ENCODE results near the gene SPATA21. TPM values are rescaled to one million over a fixed set of nuclear protein-coding genes. Genes with fewer than 3 reads are reported as not detected.

SPATA21 gene
- polyA plus RNA-seq, 1 donor from 2014 or later = 0.15 TPM

GRCh38 chr1:16376971-16377370, 60.3 kb downstream of the SPATA21 start:
- Histone ChIP-seq H3K4me2 (ENCODE audit: low read length) (no peak overlapping the region), H3K9me2 (ENCODE audit: insufficient read depth, low read length) (no peaks in the 10 kb centered on the region), H3K79me2 (replicated peaks; ENCODE audit: insufficient read depth, low read length) (peaks cover 66% of the 10 kb centered on the region), H4K20me1 (ENCODE audit: insufficient read depth) (no peaks in the 10 kb centered on the region), H2AFZ (ENCODE audit: low read depth, low read length) (no peak overlapping the region), H3K9ac (ENCODE audit: low read length) (no peak overlapping the region), H3K27me3 (ENCODE audit: insufficient read depth, low read depth, low read length) (no peaks in the 10 kb centered on the region), H3K4me3 (ENCODE audit: low read length) (no peak overlapping the region), H3K27ac (ENCODE audit: low read length) (no peak overlapping the region), H3K9me3 (ENCODE audit: low read length) (no peaks in the 10 kb centered on the region), H3F3A (ENCODE audit: insufficient read depth, low read length, poor library complexity, severe bottlenecking) (no peaks in the 10 kb centered on the region), H3K36me3 (ENCODE audit: insufficient read depth, low read length) (no peaks in the 10 kb centered on the region)
- TF ChIP-seq SMC3 (conservative IDR thresholded peaks at IDR 0.05; ENCODE audit: poor library complexity) (no peak), RAD21 (conservative IDR thresholded peaks at IDR 0.05) (no peak), TAF1 (IDR thresholded peaks at IDR 0.05; ENCODE audit: low read depth) (no peak), MXI1 (conservative IDR thresholded peaks at IDR 0.05; ENCODE audit: poor library complexity, severe bottlenecking) (no peak), EZH2 (IDR thresholded peaks at IDR 0.05; ENCODE audit: borderline replicate concordance, insufficient read depth, low read length, poor library complexity, severe bottlenecking) (no peak)
- TF ChIP-seq, protein P1, sequence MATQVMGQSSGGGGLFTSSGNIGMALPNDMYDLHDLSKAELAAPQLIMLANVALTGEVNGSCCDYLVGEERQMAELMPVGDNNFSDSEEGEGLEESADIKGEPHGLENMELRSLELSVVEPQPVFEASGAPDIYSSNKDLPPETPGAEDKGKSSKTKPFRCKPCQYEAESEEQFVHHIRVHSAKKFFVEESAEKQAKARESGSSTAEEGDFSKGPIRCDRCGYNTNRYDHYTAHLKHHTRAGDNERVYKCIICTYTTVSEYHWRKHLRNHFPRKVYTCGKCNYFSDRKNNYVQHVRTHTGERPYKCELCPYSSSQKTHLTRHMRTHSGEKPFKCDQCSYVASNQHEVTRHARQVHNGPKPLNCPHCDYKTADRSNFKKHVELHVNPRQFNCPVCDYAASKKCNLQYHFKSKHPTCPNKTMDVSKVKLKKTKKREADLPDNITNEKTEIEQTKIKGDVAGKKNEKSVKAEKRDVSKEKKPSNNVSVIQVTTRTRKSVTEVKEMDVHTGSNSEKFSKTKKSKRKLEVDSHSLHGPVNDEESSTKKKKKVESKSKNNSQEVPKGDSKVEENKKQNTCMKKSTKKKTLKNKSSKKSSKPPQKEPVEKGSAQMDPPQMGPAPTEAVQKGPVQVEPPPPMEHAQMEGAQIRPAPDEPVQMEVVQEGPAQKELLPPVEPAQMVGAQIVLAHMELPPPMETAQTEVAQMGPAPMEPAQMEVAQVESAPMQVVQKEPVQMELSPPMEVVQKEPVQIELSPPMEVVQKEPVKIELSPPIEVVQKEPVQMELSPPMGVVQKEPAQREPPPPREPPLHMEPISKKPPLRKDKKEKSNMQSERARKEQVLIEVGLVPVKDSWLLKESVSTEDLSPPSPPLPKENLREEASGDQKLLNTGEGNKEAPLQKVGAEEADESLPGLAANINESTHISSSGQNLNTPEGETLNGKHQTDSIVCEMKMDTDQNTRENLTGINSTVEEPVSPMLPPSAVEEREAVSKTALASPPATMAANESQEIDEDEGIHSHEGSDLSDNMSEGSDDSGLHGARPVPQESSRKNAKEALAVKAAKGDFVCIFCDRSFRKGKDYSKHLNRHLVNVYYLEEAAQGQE (IDR thresholded peaks at IDR 0.05; ENCODE audit: borderline replicate concordance) = no peak

- H3K9me2 ChIP-seq (ENCODE audit: insufficient read depth, low read length) = no peaks in the 10 kb centered on the region
- H3K27me3 ChIP-seq (ENCODE audit: insufficient read depth, low read depth, low read length) = no peaks in the 10 kb centered on the region
- no peaks in the 10 kb centered on the region for H3K9me3 ChIP-seq (ENCODE audit: low read length)
- no peaks in the 10 kb centered on the region for H3F3A ChIP-seq (ENCODE audit: insufficient read depth, low read length, poor library complexity, severe bottlenecking)
- no peak overlapping the region for H2AFZ ChIP-seq (ENCODE audit: low read depth, low read length)
- H3K27ac ChIP-seq (ENCODE audit: low read length) = no peak overlapping the region
- no peak overlapping the region for H3K4me2 ChIP-seq (ENCODE audit: low read length)
- H3K9ac ChIP-seq (ENCODE audit: low read length) = no peak overlapping the region
- no peaks in the 10 kb centered on the region for H3K36me3 ChIP-seq (ENCODE audit: insufficient read depth, low read length)
- no peak overlapping the region for H3K4me3 ChIP-seq (ENCODE audit: low read length)
- no peaks in the 10 kb centered on the region for H4K20me1 ChIP-seq (ENCODE audit: insufficient read depth)
- no peak for TF ChIP-seq EP300 (conservative IDR thresholded peaks at IDR 0.05; ENCODE audit: poor library complexity, severe bottlenecking)
- TF ChIP-seq SMC3 (conservative IDR thresholded peaks at IDR 0.05; ENCODE audit: poor library complexity) = no peak
- no peak for TF ChIP-seq MXI1 (conservative IDR thresholded peaks at IDR 0.05; ENCODE audit: poor library complexity, severe bottlenecking)
- no peak for TF ChIP-seq TAF1 (IDR thresholded peaks at IDR 0.05; ENCODE audit: low read depth)
- TF ChIP-seq EZH2 (IDR thresholded peaks at IDR 0.05; ENCODE audit: borderline replicate concordance, insufficient read depth, low read length, poor library complexity, severe bottlenecking) = no peak
- TF ChIP-seq, protein P1 (IDR thresholded peaks at IDR 0.05; ENCODE audit: borderline replicate concordance) = no peak
- no peak for TF ChIP-seq POLR2AphosphoS5 (IDR thresholded peaks at IDR 0.05)
- TF ChIP-seq RAD21 (conservative IDR thresholded peaks at IDR 0.05) = no peak
- TF ChIP-seq, protein P2, sequence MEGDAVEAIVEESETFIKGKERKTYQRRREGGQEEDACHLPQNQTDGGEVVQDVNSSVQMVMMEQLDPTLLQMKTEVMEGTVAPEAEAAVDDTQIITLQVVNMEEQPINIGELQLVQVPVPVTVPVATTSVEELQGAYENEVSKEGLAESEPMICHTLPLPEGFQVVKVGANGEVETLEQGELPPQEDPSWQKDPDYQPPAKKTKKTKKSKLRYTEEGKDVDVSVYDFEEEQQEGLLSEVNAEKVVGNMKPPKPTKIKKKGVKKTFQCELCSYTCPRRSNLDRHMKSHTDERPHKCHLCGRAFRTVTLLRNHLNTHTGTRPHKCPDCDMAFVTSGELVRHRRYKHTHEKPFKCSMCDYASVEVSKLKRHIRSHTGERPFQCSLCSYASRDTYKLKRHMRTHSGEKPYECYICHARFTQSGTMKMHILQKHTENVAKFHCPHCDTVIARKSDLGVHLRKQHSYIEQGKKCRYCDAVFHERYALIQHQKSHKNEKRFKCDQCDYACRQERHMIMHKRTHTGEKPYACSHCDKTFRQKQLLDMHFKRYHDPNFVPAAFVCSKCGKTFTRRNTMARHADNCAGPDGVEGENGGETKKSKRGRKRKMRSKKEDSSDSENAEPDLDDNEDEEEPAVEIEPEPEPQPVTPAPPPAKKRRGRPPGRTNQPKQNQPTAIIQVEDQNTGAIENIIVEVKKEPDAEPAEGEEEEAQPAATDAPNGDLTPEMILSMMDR (IDR thresholded peaks at IDR 0.05; ENCODE audit: poor library complexity, severe bottlenecking) = no peak
- peaks cover 67% of the 10 kb centered on the region for H3K79me2 ChIP-seq (replicated peaks; ENCODE audit: insufficient read depth, low read length)
Measured at GRCh38 chr1:16375521-16376340, 61.5 kb downstream of the SPATA21 start.

Data from neural cell (in vitro differentiated cells).